HG03108 (cell line): ENCODE data around the gene ZSCAN10.
"Not testable (repeated sequence)": the region's sequence is repeated elsewhere in the genome, so short reads cannot be mapped to it uniquely, and the experiment has no call there.

Experiments
- ATAC-seq: cut with Tn5 transposase; IDR thresholded peaks from one replicate; pipeline ENCODE4 v1.9.1; 2021; ENCODE audit warnings: moderate library complexity; ENCODE audit not compliant: unreplicated experiment

ZSCAN10 gene

DNA sequence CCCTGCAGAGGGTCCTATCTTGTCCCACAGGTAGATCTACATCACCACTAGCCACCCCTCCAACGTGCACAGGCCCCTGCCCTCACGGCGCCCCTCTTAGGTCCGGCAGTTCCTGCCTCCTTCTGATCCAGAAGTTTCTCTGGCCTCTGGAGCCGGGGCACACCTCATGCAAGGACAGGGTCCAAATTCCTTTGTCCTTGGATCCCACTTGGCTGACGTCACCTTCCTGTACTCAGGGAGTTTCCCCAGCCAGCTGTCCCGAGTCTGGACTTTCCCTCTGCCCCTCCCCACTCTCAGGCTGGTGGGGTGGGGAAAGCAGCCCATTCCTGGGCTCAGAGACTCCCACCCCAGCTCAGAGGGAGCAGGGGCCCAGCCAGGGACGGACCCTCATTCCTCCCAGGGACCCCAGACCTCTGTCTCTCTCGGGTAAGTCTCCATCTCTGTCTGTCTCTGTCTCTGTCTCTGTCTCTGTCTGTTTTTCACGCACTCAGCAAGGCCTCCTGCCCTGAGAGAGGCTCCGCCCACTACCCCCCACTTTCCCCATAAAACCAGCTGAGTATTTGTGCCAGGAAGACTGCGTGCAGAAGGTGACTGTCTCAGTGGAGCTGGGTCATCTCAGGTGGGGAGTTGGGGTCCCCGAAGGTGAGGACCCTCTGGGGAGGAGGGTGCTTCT lies 33.9 kb downstream of the ZSCAN10 start, which contains the start of gene IL32:
Gene IL32 (plus strand): TSS at position 572 of the 673 bp plus-strand sequence. CDS start 172 bp downstream, outside the sequence.
- ATAC-seq, result no peak

DNA sequence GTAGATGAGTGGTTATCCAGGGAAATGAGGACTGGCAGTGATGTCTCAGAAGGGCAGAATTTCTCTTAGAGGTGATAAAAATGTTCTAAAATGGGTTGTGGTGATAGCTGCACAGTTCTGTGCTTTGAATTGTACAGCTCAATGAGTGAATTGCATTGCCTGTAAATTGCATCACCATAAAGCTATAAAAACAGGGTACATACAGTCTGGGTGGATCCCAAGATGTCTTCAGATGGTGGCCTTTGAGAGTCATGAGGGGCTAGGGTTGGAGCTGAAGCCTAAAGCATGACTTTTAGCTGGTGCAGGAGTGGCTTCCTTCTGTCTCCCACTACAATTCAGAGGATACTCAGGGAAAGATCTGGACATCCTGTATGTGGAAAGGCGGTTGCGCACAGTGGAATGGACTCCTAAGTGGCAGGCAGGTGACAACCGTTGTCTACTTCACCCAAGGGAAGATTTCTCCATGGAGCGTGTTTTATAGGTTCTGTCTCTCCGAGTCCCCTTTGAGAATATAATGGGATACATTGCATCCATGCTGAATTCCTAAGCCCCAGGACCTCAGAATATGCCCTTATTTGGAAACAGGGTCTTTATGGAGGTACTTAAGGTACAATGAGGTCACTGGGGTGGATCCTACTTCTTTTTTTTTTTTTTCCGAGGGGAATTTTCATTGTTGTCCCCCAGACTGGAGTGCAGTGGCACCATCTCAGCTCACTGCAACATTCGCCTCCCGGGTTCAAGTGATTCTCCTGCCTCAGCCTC lies 35.3 kb downstream of the ZSCAN10 start:
- ATAC-seq, result no peak

GRCh38 chr16:3062553-3062952 lies 36.5 kb downstream of the ZSCAN10 start:
- no peak for ATAC-seq

DNA sequence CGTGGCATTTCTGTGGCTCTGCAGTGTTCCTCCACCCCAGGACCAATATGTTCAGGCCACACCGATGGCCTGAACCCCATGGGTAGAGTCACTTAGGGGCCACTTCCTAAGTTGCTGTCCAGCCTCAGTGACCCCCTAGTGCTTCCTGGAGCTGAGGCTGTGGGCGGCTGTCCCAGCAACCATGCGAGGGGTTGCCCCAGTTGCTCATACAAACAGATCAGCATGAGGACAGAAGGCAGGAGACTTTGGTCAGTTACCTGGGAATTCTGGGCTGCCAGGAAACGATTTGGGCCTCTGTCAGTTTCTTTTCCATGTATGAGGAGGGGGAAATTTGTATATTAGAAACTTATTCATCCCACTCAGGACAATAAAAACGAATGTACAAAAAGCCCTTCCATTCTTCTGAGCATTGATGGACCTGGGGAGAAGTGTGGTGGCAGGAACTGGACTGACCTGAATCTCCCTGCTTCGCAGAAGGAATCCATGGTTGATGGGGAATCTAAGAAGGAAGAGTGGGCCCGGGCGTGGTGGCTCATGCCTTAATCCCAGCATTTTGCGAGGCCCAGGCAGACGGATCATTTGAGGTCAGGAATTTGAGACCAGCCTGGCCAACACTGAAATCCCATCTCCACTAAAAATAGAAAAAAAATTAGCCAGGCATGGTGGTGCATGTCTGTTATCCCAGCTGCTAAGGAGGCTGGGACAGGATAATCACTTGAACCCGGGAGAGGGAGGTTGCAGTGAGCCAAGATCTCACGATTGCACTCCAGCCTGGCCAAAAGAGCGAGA lies 38.6 kb downstream of the ZSCAN10 start:
- ATAC-seq, result no peak

DNA sequence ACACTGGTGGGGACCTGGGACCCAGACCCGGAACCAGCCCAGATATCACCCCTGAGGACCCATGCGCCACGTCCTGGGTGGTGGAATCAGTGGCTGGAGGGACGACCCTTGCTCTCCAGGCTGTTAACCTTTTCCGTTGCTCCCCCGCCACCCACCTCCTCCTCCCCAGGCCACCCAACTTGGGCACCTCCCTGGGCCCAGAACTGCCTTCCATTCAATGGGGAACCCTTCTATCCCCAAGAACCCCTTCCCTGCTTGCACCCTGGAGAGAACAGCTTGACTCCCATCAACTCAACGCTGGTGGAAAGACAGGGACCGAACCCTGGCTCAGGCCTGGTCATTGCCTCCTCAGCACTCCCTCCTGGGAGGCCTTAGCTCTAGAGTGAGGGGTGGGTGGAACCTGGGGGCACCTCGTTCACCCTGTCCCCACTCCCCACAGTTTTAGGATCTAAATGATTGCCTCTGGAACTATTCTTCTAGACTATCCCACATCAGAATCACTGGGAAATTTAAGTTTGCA lies 39.3 kb downstream of the ZSCAN10 start:
- ATAC-seq, result no peak

DNA sequence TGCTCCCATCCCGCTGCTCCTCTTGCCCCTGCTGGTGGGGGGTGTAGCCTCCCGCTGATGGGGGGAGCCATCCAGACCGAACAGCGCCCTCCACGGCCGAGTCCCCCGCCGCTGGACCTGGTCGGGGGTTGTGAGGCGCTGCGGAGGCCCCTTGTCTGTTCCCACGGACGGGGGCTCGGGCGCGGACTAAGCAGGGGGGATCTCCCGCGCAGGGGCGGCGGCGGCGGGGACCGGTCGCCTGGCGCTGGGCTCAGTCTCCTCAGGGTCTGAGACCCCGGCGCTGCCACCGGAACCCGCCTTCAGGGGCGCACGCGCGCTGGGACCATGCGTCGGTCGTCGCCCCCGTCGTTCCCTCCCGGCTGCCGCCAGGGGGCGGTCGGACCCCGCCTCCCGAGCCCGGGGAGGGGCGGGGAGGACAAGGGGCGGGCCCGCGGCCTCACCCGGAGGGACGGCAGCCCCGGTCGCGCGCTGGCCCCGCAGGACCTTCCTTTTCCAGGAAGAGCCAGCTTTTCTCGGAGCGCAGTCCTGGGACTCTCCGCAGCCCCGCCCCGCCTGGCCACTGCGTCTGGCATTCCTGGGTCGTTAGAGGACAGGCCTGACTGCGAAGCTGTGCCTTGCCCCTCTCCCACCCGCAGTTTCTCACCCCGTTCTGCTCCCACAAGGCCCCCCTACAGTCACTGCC lies 39.9 kb downstream of the ZSCAN10 start:
- peak; percentile 76 for ATAC-seq

GRCh38 chr16:3058139-3059030 lies 40.7 kb downstream of the ZSCAN10 start:
- ATAC-seq, result peak; percentile 29

DNA sequence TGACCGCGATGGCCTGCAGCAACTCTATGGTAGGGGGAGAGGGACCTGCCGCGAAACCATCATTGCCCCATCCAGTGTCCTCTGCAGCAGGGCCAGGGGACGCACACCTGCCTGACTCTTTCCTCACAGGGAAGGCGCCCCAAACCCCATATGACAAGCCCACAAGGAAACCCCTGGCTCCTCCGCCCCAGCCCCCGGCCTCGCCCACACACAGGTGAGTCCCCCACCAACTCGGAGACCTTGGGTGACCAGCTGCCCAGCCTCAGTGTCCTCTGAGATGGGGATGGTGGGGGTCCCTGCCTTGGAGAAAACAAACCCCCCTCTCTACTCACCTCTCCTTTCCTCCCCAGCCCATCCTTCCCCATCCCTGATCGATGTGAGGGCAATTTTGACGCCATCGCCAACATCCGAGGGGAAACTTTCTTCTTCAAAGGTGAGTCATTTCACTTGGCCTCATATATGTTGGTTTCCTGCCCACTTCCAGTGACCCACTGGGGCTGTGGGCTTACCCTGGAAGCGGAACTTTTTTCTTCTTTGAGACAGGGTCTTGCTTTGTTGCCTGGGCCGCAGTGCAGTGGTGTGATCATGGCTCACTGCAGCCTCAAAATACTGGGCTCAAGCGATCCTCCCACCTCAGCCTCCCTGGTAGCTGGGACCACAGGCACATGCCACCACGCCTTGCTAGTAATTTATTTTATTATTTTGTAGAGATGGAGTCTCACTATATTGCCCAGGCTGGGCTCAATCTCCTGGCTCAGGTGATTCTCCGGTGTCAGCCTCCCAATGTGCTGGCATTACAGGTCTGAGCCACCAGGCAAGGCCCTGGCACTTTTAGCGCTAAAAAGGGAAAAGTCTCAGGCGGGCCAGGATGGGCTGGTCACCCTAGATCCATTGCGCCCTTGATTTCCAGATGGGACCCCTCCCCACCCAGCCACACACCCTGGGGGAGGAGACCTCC lies 41.6 kb downstream of the ZSCAN10 start:
- ATAC-seq, result no peak

- no peak for ATAC-seq
Measured at GRCh38 chr16:3056336-3057180, 42.5 kb downstream of the ZSCAN10 start.

DNA sequence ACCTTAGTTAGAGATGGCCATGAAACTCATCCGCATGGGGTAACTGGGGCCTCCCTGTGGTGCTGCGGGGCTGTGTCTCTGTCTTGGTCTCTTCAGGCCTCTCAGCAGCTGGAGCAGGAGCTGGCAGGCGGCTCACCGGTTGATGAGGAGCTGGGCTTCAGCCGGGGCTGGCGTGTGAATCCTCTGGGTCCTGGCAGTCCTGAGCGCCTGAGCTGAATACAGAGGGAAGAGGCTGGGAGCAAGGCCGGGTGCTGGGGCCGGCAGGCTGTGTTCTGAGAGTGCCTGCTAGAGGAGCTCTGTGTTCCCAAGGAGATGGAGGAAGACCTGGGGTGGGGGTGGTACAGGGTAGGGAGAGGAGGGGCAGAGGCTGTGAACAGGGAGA lies 43.4 kb downstream of the ZSCAN10 start:
- ATAC-seq, result not testable (repeated sequence)

DNA sequence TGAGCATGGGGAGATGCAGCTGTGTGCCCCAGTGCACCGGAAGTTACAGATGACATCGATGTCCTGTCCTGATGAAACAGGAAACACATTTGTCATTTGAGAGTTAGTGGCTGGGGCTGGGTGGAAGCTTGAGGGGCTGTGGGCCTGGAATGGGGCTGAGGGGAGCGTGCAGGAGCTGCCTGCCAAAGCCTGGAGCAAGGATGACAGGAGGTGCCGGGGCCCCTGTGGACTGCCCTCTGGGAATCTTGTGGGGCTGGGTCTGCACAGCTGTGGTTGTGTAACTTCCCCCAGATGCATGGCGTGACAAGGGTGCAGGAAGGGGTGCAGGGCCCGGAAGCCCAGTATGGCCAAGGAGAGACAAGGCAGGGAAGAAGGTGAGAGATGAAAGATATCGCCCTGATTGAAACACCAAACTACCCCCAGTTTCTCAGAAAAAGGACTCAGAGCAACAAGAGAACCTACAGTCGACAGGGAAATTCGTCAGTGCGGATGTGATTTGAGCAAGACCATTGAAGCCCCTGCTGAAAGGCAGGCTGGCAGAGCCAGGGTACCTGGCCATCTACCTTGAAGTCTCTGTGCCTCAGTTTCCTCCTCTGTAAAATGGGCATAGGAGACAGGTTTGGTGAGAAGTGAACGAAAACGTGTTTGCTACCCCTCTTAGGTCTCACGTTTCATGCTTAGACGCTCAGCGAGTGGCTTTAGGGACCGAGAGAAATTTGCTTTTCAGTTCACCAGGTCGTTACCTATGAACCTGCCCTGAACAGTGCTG lies 43.9 kb downstream of the ZSCAN10 start:
- ATAC-seq, result no peak

GRCh38 chr16:3053330-3053710 lies 45.8 kb downstream of the ZSCAN10 start:
- ATAC-seq, result not testable (repeated sequence)

DNA sequence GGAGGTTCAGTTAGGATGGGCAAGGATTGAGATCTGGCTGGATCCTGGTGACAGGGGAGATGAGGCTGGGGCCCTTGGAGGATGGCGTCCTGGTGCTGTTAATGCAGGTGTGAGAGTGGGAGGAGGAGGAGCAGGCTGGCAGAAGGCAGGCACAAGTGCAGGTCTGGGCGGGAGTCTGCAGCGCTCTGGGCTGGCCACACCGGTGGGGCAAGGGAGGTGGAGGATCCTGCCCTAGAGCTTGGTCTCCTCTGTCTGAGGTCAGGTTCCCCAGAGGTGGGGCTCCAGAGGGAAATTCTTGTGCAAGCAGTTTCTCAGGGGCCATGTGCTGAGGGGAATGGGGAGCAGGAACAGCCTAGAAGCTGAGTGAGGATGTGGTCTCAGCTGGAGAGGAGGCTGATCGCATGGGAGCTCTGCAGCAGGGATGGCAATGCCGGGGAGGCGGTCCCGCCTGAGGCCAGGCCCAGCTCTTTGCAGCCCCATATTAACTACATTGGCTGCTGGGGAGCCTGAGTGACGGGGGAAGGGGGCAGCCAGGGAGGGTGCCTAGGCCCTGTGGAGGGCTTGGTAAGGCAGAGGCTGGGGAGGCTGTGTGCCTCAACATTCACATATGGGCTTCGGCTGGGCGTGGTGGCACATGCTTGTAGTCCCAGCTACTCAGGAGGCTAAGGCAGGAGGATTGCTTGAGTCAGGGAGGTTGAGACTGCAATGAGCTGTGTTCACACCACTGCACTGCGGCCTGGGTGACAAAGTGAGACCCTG lies 46.3 kb downstream of the ZSCAN10 start:
- not testable (repeated sequence) for ATAC-seq

- no peak for ATAC-seq
Measured at GRCh38 chr16:3051494-3051893, 47.6 kb downstream of the ZSCAN10 start.

GRCh38 chr16:3051009-3051408 lies 48.1 kb downstream of the ZSCAN10 start:
- ATAC-seq, result no peak

DNA sequence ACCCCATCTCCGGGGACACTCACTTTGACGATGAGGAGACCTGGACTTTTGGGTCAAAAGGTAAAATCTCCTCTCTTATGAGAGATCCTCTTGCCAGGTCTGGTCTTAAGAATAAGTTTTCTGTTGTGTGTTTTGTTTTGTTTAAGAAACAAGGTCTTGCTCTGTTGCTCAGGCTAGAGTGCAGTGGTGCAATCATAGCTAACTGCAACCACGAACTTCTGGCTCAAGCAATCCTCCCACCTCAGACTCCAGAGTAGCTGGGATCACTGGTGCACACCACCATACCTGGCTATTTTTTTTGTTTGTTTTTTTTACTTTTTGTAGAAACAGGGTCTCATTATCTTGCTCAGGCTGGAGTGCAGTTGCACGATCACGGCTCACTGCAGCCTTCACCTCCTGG lies 48.6 kb downstream of the ZSCAN10 start:
- ATAC-seq, result no peak
